Immature natural killer cell (primary cell): Measurements from ENCODE around the gene FAAP100. TPM values are rescaled to one million over a fixed set of nuclear protein-coding genes. Genes with fewer than 3 reads are reported as not detected.
A peak's percentile ranks its signal among the peaks of the same experiment; 100 is the strongest.
"Not testable (repeated sequence)": the region's sequence is repeated elsewhere in the genome, so short reads cannot be mapped to it uniquely, and the experiment has no call there.

Source experiments
- DNase-seq, 3 donors: peaks; one replicate each; pipeline ENCODE4 v3.0.0; 2022; ENCODE audit warnings: mixed read lengths in 1 of 3
- H3K27ac Mint-ChIP-seq, 6 donors: one replicate each; pipeline ENCODE4 v1.8.0; 2020; ENCODE audit warnings: mixed read lengths in 6 of 6, mild to moderate bottlenecking in 5 of 6, inconsistent platforms in 4 of 6, moderate library complexity in 3 of 6
- H3K27me3 Mint-ChIP-seq, 3 donors: one replicate each; pipeline ENCODE4 v1.8.0; 2020 to 2021; ENCODE audit warnings: low read depth in 3 of 3, mild to moderate bottlenecking in 3 of 3, mixed read lengths in 3 of 3, moderate library complexity in 3 of 3, inconsistent platforms in 1 of 3
- H3K36me3 Mint-ChIP-seq, 3 donors: one replicate each; pipeline ENCODE4 v1.8.0; 2020; ENCODE audit warnings: mixed read lengths in 3 of 3, inconsistent platforms in 2 of 3, mild to moderate bottlenecking in 2 of 3
- H3K4me1 Mint-ChIP-seq, 2 donors: one replicate each; pipeline ENCODE4 v1.8.0; 2020; ENCODE audit warnings: inconsistent platforms in 2 of 2, mild to moderate bottlenecking in 2 of 2, mixed read lengths in 2 of 2, moderate library complexity in 1 of 2
- H3K4me3 Mint-ChIP-seq, 5 donors: one replicate each; pipeline ENCODE4 v1.8.0; 2020; ENCODE audit warnings: mild to moderate bottlenecking in 5 of 5, mixed read lengths in 5 of 5, inconsistent platforms in 3 of 5, moderate library complexity in 3 of 5
- H3K9me3 Mint-ChIP-seq, 6 donors: one replicate each; pipeline ENCODE4 v1.8.0; 2020; ENCODE audit warnings: mild to moderate bottlenecking in 6 of 6, mixed read lengths in 6 of 6, inconsistent platforms in 4 of 6, moderate library complexity in 3 of 6
- polyA plus RNA-seq, 3 donors: library from polyadenylated mRNA; unstranded; fragments of 300-500 nt; fragmentation: Illumina TruSeq; gene quantifications; one replicate each; pipeline ENCODE4 v1.2.3, GENCODE V29; 2021

Gene FAAP100
- polyA plus RNA-seq = 10 to 100 TPM; 11.4 to 25.0 (median 14.5) TPM

- peaks cover 33 to 36% of the 10 kb centered on the region in 2 donors for H3K4me1 Mint-ChIP-seq
- DNase-seq = peak; percentile 84 to 87 (median 85)
- peak within 1 kb of the TSS; percentile 83 to 90 (median 86) for H3K27ac Mint-ChIP-seq
- H3K9me3 Mint-ChIP-seq = no peaks in the 10 kb centered on the region
- H3K36me3 Mint-ChIP-seq = peaks cover 0 to 11% (median 4%) of the 10 kb centered on the region in 3 donors
- peak within 1 kb of the TSS; percentile 88 to 93 (median 89) for H3K4me3 Mint-ChIP-seq
- peaks cover 5 to 18% (median 7%) of the 10 kb centered on the region in 3 donors for H3K27me3 Mint-ChIP-seq
These were observed at the start of gene FAAP100 for GRCh38 chr17:81552244-81553017. FAAP100 (minus strand) TSS chr17:81552353; CDS start chr17:81552330, 23 bp downstream.

DNA sequence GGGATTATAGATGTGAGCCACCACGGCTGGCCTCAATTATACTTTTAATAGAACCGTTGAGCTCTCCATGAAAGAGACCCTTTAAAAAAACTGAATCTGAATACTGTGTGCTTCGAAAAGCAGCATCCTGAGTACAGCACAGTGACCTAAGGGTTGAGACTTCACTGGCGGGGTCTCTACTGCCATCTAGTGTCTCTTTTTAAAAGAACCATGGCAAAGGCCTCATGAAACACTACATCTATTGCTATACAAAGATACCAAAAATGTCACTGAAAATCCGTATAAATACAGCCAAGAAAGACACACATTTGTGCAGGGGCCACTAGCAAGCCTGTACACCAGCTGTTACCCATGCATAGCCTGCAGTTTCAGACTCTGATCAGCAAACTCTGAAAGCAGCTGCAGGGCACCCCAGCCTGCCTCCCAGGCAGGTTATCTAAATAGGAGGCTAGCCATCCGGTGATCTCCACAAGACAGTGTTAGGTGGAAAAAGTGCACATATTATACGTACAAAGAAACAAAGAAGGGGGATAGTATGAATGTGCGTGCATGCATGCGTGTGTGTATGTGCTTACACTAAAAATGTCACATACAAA is 49.5 kb upstream of the FAAP100 start:
- no peaks in the 10 kb centered on the region for H3K9me3 Mint-ChIP-seq
- H3K27me3 Mint-ChIP-seq = no peaks in the 10 kb centered on the region
- H3K4me1 Mint-ChIP-seq = peaks cover 2 to 14% of the 10 kb centered on the region in 2 donors
- peaks cover 10 to 38% (median 19%) of the 10 kb centered on the region in 3 donors for H3K36me3 Mint-ChIP-seq
- peak overlapping the region in 2 of 6 donors; percentile 28 to 79 for H3K27ac Mint-ChIP-seq
- H3K4me3 Mint-ChIP-seq = no peak overlapping the region
- DNase-seq = peak; percentile 40 to 57 (median 53)

DNA sequence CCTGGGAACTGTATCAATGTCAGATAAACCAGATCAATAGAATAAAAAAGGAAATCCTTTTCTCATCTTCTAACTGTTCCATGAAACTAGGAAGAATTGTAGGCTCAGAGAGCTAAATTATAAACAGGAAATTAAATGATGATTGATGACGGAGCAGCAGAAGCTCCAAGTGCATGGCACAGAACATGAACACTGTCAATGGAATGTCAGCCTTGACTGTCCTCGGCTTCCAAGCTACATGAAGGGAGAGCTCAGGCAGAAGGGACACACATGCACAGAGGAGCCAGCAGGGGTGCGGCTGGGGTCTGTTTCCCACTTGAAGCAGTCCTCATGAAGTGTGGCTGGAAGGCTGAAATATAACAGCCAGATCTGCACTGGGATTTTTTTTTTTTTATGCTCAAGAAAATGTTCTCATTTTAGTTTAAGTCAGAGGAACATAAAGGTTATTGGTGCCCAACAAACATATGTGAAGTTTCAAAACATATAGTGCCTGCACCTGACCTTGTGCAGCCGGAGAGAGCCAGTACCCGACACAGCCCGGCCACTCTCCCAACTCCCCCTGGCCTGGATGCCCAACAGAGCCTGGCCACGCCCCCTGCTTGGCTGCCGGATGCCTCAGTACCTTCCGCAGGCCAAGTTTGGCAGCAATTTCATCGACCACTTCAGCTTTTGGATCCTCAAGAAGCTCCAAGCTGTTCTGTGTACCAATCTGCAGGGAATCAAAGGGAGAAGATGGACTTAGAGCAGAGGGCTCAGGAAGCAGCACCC is 47.8 kb upstream of the FAAP100 start:
- Mint-ChIP-seq H3K36me3 (peaks cover 10 to 39% (median 15%) of the 10 kb centered on the region in 3 donors), H3K9me3 (no peaks in the 10 kb centered on the region), H3K27ac (no peak overlapping the region), H3K4me3 (no peak overlapping the region), H3K4me1 (peaks cover 2 to 14% of the 10 kb centered on the region in 2 donors), H3K27me3 (no peaks in the 10 kb centered on the region)
- DNase-seq = no peak

- no peaks in the 10 kb centered on the region for H3K27me3 Mint-ChIP-seq
- no peak overlapping the region for H3K4me3 Mint-ChIP-seq
- no peak for DNase-seq
- H3K9me3 Mint-ChIP-seq = no peaks in the 10 kb centered on the region
- peaks cover 14 to 47% (median 15%) of the 10 kb centered on the region in 3 donors for H3K36me3 Mint-ChIP-seq
- peaks cover 0 to 3% of the 10 kb centered on the region in 2 donors for H3K4me1 Mint-ChIP-seq
- H3K27ac Mint-ChIP-seq = no peak overlapping the region
These were observed 41.1 kb upstream of the FAAP100 start for GRCh38 chr17:81593105-81593871.

- no peaks in the 10 kb centered on the region for H3K4me1 Mint-ChIP-seq
- H3K36me3 Mint-ChIP-seq = peaks cover 16 to 50% (median 21%) of the 10 kb centered on the region in 3 donors
- H3K4me3 Mint-ChIP-seq = no peak overlapping the region
- H3K27ac Mint-ChIP-seq = no peak overlapping the region
- DNase-seq = no peak
- H3K27me3 Mint-ChIP-seq = no peaks in the 10 kb centered on the region
- no peaks in the 10 kb centered on the region for H3K9me3 Mint-ChIP-seq
These were observed 39.8 kb upstream of the FAAP100 start for GRCh38 chr17:81591971-81592370.

GRCh38 chr17:81590121-81590520 is 38.0 kb upstream of the FAAP100 start:
- Mint-ChIP-seq H3K27ac (no peak overlapping the region), H3K4me3 (no peak overlapping the region), H3K27me3 (peaks cover 0 to 3% (median 0%) of the 10 kb centered on the region in 3 donors), H3K36me3 (peaks cover 20 to 52% (median 21%) of the 10 kb centered on the region in 3 donors), H3K4me1 (no peaks in the 10 kb centered on the region), H3K9me3 (no peaks in the 10 kb centered on the region)
- no peak for DNase-seq

DNA sequence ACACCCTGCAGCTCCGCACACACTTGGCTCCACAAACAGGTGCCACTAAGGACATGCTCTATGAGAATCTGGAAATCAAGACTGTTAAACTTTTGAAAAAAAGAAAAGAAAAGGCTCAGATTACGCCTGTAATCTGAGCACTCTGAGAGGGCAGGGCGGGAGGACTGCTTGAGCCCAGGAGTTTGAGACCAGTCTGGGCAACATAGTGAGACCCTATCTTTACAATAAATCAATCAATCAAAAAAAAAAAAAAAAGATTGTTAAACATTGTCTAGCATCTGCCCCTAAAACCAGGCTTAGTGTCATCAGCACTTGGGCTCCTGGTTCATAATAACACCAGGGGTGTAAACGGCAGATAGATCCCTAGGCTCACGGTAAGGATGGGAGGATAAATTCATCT is 37.5 kb upstream of the FAAP100 start:
- DNase-seq = no peak
- Mint-ChIP-seq H3K4me3 (no peak overlapping the region), H3K4me1 (no peaks in the 10 kb centered on the region), H3K27ac (no peak overlapping the region), H3K9me3 (no peaks in the 10 kb centered on the region), H3K27me3 (peaks cover 0 to 3% (median 0%) of the 10 kb centered on the region in 3 donors), H3K36me3 (peaks cover 20 to 49% (median 21%) of the 10 kb centered on the region in 3 donors)

- H3K36me3 Mint-ChIP-seq = peaks cover 10 to 49% (median 13%) of the 10 kb centered on the region in 3 donors
- no peak for DNase-seq
- H3K4me3 Mint-ChIP-seq = no peak overlapping the region
- H3K4me1 Mint-ChIP-seq = no peaks in the 10 kb centered on the region
- H3K27ac Mint-ChIP-seq = no peak overlapping the region
- H3K9me3 Mint-ChIP-seq = no peaks in the 10 kb centered on the region
- H3K27me3 Mint-ChIP-seq = peaks cover 0 to 3% (median 0%) of the 10 kb centered on the region in 3 donors
These were observed 33.9 kb upstream of the FAAP100 start for GRCh38 chr17:81586096-81586495.

DNA sequence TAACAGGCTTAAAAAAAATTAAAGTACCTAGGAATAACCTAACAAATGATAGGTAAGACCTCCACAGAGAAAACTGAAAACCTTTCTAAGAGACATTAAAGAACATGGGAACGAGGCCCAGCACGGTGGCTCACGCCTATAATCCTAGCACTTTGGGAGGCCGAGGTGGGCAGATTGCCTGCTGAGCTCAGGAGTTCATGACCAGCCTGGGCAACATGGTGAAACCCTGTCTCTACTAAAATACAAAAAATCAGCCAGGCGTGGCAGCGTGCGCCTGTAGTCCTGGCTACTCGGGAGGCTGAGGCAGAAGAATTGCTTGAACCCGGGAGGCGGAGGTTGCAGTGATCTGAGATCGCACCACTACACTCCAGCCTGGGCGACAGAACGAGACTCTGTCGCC is 32.6 kb upstream of the FAAP100 start:
- H3K4me1 Mint-ChIP-seq, H3K9me3 Mint-ChIP-seq, H3K27me3 Mint-ChIP-seq, H3K4me3 Mint-ChIP-seq, DNase-seq, H3K27ac Mint-ChIP-seq: not testable (repeated sequence)
- peaks cover 10 to 45% (median 13%) of the 10 kb centered on the region in 3 donors for H3K36me3 Mint-ChIP-seq

GRCh38 chr17:81583589-81584342 is 31.6 kb upstream of the FAAP100 start:
- no peak overlapping the region for H3K27ac Mint-ChIP-seq
- H3K27me3 Mint-ChIP-seq = peaks cover 0 to 4% (median 3%) of the 10 kb centered on the region in 3 donors
- H3K4me3 Mint-ChIP-seq = no peak overlapping the region
- H3K36me3 Mint-ChIP-seq = peaks cover 10 to 40% (median 13%) of the 10 kb centered on the region in 3 donors
- no peaks in the 10 kb centered on the region for H3K9me3 Mint-ChIP-seq
- H3K4me1 Mint-ChIP-seq = no peaks in the 10 kb centered on the region
- no peak for DNase-seq

DNA sequence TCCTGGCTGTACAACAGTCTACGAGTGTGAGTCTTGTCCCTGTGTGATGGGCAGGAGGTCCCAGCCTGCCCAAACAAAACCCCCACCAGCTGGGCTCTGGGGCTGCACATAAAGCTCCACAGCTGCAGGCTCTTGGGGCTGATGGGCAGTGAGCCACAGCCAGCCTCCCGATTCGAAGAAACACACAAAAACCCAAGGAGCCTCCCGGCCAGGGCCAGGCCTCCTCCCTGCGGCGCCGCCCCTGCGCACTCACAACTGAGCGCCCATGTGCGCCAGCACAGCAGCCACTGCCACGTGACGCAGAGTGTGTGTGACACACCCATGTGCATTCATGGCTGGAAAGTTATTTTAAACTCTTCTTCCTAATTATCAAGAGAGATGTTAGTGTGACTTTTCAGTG is 30.6 kb upstream of the FAAP100 start:
- Mint-ChIP-seq H3K4me3 (no peak overlapping the region), H3K27ac (no peak overlapping the region), H3K9me3 (no peaks in the 10 kb centered on the region), H3K27me3 (peaks cover 0 to 4% (median 3%) of the 10 kb centered on the region in 3 donors), H3K4me1 (no peaks in the 10 kb centered on the region), H3K36me3 (peaks cover 3 to 30% (median 4%) of the 10 kb centered on the region in 3 donors)
- no peak for DNase-seq

GRCh38 chr17:81582341-81582740 is 30.2 kb upstream of the FAAP100 start:
- DNase-seq = no peak
- Mint-ChIP-seq H3K9me3 (no peaks in the 10 kb centered on the region), H3K36me3 (peaks cover 3 to 32% (median 4%) of the 10 kb centered on the region in 3 donors), H3K4me1 (peaks cover 3% of the 10 kb centered on the region in 2 donors), H3K27ac (no peak overlapping the region), H3K27me3 (peaks cover 0 to 4% (median 3%) of the 10 kb centered on the region in 3 donors), H3K4me3 (no peak overlapping the region)
